GM18508 (cell line): ENCODE results near the gene QSOX2.

ENCODE experiments used
- ATAC-seq: cut with Tn5 transposase; IDR thresholded peaks from one replicate; pipeline ENCODE4 v1.9.1; 2021; ENCODE audit warnings: moderate number of reproducible peaks; ENCODE audit not compliant: insufficient read depth, unreplicated experiment

Gene QSOX2

GRCh38 chr9:136225366-136225747 lies 20.3 kb downstream of the QSOX2 start:
- ATAC-seq = no peak

DNA sequence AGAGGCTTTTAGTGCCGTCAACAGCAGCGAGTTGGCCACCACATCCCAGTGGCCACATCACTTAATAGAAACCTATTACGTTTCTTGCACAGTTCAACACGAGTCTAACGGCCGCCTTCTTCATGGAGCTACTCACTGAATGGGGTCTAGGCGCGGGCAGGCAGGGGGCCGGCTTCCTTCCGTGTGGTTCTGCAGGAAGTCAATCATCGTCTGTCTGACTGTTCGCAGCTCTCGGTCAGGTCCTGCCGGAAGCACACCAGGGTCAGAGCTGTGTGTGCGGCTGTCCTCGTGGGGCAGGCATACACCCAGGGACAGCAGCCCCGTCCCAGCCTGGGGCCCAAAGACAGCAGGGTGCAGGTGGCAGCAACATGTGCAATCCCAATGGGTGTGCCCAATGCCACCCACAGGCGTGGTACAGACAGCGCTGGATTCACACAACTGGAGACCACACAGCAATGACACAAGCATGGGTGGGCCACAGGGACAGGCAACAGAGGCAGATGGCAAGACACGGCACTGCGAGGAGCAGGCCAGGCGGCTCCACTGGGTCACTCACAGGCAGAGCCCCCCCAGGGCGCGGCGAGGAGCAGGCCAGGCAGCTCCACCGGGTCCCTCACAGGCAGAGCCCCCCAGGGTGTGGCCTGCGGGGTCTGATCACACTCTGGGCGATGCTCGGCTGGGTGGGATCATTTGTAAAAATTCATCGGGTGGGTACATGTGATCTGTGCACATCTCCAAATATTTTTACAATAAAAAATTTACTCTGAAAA lies 21.6 kb downstream of the QSOX2 start:
- ATAC-seq = no peak

DNA sequence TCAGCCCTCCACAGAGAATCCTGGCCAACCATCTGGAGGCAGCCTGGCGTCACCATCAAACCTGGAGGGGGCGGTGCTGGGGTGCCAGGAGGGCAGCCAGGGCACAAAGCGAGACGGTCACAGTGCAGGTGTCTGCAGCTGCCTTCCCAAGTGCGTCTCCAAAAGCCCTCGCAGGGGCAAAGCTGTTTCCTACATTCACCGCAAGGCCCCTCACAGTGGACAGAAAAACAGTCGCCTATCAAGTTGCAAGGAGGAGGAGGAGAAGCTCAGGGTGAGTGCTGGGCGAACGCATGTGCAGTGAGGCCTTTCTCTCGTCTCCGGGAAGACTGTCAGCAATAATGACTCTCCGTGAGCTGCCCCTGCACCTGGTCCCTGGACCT lies 22.7 kb downstream of the QSOX2 start:
- ATAC-seq = no peak

DNA sequence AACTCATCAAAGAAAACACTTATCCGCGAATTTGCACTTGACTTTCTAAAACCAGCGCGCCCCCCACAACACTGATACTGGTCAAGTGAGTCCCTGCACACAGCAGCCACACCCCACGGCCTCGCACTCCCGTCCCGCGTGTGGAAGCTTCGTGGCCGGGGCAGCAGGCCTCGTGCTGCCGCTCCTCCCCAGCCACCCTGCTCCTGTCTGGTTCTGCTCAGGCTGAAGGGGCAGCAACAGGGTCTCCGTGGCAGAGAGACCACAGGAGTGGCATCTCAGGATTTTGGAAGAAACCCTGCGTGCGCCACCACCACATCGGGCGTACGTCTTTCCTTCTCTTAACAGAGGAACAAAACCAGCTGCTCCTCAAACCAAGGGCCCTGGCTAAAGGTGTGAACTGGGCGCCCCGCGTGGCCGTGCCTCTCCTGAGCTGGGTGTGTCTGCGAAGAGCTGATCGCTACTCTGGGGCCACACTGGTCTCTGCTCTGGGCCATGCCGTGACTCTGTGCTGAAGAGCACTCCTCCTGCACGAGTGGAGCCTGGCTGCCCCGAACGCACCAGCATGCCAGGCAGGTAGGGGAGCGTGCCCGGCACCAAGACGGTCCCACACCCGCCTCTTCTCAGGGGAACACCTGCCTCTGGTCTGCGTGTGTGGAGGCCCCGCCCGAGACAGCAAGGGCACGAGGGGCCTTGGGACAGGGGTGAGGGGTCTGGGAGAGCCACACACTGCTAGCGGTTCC lies 23.3 kb downstream of the QSOX2 start:
- no peak for ATAC-seq

DNA sequence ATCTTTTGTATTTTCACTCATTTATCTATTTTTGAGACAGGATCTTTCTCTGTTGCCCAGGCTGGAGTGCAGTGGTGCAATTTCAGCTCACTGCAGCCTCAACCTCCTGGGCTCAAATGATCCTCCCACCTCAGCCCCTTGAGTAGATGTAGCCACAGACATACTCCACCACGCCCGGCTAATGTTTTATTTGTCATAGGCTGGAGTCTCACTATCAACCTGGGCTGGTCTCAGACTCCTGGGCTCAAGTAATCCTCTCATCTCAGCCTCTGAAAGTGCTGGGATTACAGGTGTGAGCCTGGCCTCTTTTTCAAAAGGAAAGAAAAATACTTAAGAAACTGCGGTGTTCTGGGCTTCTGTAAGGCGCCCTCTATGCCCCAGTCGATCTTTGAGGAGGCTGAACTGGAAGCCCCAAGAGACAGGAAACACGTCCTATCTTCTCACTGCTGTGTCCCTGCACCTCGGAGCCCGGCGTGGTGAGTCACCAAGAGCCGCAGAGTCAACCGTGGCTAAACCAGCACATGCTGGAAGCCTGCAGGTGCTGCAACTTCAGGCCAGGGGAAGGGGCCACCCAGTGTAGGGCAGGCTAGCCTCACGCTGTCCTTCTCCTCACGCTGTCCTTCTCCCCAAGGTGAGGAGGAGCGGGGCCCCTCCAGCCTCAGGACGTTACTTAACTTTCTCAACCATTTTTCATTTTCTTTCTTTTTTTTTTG lies 25.4 kb downstream of the QSOX2 start:
- no peak for ATAC-seq

DNA sequence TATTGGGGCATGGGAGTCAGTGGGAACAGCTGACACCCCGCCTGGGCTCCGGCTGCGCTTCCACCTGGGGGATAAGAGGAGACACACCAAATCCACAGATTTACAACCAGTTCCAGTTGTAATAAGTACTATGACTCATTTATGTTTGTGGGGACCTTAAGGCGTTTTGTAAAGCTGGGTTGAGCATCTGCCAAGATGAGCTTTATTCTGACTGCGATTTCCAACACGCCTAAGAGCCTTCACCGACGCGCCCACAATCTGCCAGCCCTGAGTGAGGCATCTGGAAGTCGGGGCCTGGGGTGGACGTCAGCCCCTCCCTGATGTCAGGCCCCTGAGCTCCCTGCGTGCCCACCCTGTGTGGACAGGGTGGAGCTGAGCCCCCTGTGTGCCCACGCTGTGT lies 26.3 kb downstream of the QSOX2 start:
- no peak for ATAC-seq

GRCh38 chr9:136218673-136219072 lies 26.9 kb downstream of the QSOX2 start:
- ATAC-seq = no peak

- ATAC-seq = no peak
These were observed 27.3 kb downstream of the QSOX2 start for GRCh38 chr9:136218271-136218670.

- ATAC-seq = no peak
These were observed 28.9 kb downstream of the QSOX2 start for GRCh38 chr9:136216541-136217244.

DNA sequence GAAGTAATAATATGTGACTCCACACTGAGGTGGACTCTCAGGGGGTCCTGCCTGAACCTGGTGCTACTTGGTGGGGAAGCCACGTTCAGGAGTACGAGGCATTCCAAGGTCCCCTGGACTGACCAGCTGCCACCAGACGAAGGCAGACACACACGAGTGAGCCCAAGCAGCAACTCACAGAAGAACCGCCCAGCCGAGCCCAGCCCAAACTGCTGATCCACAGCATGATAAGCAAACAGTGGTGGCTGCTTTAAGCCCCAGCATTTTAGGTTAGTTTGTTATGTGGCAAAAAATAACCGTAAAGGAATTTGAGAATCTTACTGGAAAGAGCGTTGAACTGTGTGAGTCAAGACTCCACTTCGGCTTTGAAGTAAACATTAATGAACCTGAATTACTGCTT lies 31.9 kb downstream of the QSOX2 start:
- no peak for ATAC-seq

- ATAC-seq = no peak
These were observed 33.2 kb downstream of the QSOX2 start for GRCh38 chr9:136212345-136212950.

DNA sequence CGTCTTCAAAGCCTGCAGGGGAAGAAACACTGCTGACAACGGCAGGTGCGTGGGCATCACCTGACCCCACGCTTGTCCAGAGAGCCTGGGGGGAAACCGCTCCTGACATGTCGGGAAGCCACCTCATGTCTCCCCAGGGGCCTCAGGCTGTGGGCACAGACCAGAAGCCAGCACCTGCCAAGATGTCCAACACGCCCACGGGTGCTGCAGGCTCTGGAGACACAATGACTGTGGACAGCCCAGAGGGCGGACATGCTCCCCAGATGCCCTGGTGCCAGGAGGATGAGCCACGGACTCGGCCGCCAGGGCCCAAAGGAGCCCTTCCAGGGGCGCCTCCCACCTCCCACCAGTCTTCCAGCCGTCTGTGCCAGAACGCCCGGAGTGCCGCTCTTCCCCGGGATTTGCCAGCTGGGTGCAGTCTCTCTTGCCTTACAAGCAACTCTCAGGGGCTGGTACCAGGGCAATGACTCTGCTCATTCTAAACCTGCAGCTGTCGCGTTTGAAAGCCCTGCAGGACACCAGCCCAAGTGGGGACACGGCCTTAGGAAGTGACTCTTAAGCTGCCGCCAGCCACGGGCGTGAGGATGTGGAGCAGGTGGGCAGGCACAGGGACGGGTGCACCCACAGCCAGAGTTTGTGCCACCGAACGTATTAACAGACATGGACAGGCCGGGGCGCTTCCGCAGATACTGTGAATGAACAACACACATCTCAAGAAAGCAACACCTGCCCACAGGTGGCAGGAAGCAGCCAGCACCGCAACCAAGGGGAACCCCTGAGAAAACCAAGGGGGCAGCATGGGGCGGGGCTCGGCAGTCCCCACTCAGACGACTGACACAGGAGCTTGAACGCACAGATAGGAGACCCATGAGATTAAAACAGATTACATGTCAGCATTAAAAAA lies 33.9 kb downstream of the QSOX2 start:
- ATAC-seq = no peak

- ATAC-seq = no peak
These were observed 34.6 kb downstream of the QSOX2 start for GRCh38 chr9:136211006-136211405.

DNA sequence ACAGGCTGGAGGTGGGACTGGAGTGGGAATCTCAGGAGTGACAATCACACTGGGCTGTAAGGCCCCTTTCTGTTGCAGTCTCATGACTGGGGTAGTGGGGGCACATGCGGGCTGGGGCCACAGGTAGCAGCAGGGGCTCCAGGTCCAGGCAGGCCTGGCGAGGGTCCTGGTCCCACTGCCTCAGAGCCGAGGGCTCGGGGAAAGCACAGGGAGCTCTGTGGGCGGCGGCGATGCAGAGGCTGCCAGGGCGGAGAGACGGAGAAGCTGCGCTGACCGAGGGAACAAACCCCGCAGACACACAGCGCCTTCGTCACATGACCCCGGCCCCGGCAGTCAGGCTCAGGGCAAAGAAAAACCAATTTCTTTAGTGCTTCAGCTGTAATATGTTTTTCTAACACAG lies 35.3 kb downstream of the QSOX2 start:
- no peak for ATAC-seq

- ATAC-seq = no peak
These were observed 35.8 kb downstream of the QSOX2 start for GRCh38 chr9:136209786-136210185.

DNA sequence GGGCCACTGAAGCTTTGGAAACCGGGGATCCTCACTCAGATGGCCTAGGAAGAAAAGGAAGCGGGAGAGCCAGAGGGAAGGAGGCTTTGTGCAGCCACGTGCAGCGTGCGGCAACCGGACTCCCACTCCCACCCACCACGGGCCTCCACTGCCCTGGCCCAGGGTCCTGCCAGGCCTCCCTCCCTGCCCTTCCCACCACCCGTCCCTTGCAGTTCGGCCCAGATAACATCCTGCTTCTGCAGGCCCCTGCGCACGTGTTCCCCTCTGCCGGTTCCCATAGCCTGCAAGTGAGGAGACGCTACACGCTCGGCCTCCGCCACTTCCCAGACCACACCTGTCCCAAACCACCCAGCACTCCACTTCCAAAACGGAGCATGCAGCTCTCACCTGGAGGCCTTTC lies 36.4 kb downstream of the QSOX2 start:
- no peak for ATAC-seq

DNA sequence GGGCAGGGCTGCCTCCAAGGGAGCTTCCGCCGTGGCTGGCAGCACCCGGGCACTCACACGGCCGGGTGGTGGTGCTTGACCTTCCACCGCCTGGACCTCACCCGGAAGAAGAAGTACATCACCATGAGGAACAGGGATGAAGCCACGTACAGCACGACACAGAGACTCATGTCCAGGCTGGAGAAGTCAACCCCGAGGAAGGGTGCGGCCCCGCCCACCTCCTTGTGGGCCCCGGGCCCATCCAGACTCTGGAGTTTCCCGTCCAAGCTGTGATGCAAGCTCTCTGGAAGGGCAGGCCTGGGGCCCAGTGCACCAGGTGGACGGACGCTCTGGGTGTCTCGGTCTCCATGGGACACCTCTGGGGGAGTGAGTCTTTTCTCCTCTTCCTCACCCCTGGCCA lies 36.9 kb downstream of the QSOX2 start:
- no peak for ATAC-seq

- ATAC-seq = no peak
These were observed 38.0 kb downstream of the QSOX2 start for GRCh38 chr9:136207616-136208015.

- ATAC-seq = no peak
These were observed 38.9 kb downstream of the QSOX2 start for GRCh38 chr9:136206602-136207275.
